HG02840 (cell line): ENCODE results near the gene TM9SF2.
A peak's percentile ranks its signal among the peaks of the same experiment; 100 is the strongest.

Source experiments
- ATAC-seq: cut with Tn5 transposase; IDR thresholded peaks from one replicate; pipeline ENCODE4 v1.9.1; 2021; ENCODE audit warnings: mild to moderate bottlenecking, moderate library complexity, moderate number of reproducible peaks; ENCODE audit not compliant: unreplicated experiment, low FRiP score

Gene TM9SF2

DNA sequence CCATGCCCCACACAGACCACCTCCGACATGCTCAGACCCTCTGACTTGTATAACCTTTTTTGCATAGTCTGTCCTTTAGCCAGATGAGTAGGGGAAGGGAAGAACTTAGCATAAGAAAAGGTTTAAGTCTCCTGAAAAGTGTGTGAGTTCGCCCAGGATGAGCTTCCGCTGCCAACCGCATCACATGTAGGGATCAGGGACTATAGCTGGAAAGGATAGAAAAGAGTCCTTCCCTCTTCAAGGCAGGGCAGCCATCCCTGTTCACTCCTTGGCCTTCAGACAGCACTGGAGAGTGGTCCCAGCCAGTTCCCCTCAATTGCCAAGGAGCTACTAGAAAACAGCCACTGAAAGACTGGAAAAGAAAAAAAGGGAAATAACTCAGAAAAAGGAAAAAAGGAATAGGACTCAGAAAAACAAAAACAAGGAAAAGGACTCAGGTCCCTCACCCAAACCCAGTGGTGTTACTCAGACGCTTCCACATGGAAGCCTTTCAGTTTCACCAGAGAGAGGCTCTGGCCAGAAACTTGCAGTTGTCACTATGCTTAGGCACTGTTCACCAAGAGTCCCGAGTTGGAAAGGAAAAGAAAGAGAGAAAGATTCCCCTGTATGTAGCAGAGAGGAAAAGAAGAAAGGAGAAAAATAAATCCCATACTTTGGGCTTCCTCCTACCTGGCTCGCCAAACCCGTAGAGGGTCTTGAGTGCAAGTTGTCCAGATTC is 5.6 kb upstream of the TM9SF2 start:
- ATAC-seq: no peak

DNA sequence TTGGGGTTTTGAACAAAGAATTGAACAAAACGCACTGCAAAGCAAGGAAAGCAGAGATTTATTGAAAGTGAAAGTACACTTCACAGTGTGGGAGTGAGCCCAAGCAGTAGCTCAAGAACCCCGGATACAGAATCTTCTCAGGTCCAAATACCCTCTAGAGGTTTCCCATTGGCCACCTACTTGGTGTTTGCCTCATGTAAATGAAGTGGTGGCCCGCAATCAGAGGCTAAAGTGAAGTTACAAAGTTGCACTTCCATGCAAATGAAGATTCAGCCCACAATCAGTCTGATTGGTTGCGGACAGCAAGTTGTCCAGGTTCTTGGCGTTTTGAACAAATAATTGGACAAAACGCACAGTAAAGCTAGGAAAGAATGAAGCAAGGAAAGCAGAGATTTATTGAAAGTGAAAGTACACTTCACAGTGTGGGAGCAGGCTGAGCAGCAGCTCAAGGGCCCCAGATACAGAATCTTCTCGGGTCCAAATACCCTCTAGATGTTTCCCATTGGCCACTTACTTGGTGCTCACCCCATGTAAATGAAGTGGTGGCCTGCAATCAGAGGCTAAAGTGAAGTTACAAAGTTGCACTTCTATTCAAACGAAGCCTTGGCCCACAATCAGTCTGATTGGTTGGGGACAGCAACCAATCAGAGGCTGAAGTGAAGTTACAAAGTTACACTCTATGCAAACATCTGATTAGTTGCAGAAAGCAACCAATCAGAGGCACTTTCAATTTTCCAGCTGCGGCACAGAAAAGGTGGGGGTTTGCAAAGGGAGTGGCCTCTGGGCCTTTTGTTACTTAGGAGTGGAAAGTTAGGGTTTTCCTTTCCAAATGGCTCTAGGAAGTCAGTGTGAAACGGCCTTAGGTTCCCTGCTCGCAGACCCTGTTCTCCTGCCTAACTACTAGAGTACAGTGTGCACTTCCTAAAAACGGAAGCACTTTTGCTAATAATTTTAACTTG is 4.8 kb upstream of the TM9SF2 start:
- peak; percentile 39 for ATAC-seq

DNA sequence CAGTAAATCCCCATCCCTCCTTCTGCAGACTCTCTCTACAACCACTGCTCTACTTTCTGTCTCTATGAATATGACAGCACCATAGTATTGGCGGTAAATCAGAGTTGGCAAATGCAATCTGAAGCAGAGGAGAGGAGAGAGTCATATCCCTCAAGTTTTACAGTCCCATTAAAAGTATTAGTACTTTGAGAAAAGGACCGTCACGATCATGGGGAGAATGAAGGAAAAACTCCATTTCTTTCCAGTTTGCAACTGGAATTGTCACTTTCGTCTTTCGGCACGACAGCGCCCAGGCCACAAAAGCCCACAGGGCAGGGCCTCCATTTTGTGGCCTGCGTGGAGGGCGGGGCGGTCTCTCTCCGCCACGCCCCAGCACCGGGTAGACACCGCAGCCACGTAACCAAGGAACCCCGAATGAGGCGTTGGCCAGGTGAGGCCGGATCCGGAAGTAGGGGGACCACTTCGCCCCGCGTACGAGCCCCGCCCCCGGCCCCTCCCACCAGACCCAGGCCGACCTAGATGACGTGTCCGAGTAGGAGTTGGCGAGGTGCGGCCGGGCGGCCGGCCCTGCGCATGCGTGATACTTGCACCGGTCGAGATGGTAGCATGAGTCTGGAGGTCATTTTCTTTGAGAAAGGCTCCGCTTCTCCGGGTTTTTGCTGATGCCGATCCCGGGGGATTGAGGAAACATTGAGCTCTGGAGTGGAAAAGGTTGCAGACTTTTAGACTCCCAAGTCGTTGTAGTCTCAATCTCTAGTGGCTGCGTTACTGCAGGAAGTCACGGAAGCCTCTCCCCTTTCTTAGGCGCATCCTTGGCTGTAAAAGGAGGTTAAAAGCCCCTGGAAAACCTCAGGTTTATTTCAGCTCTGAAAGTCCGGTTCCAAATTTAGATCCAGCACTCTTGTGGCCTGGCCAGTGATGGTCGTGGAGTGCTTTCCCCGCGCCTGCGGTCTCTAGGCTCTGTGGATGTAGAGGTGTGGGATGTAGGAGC is 2.8 kb upstream of the TM9SF2 start:
- peak; percentile 46 for ATAC-seq

DNA sequence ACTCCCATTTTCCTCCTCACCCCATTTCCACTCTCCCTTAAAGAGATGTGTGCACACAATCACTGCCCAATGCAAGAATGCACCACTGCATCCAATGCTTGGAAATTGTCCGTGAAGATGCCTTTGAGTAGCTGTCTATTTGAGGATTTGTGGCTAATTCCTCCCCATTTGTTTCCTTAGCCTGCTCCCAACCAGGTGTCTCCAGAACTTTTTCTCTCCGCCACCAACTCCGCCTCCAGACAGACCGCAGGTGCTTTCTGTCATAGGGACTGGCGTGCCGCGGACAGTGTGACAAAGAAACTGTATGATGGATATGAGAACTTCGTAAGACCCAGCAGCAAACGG is 461 bp upstream of the TM9SF2 start:
- ATAC-seq: peak; percentile 5

DNA sequence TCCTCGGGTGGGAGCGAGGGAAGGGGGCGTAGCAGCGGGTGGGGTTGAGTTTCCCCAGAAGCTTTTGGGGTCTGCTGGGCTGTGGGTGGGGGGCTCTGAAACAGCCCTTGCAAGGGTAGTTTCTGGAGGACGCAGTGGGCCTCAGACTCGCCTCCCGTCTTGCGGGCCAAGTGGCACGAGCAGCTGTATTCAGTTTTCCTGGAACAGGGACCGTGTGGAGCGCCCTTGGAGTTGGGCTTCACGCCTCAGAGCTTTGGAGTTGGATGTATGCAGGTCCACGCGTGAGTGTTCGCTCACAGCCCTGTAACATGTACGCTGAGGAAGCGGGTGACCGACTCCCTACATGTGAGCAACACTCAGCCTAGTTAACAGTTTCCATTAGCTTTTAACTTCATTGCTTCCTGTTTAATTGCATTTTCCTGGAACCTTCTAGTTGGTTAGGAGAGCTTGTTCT is 603 bp downstream of the TM9SF2 start:
- no peak for ATAC-seq

DNA sequence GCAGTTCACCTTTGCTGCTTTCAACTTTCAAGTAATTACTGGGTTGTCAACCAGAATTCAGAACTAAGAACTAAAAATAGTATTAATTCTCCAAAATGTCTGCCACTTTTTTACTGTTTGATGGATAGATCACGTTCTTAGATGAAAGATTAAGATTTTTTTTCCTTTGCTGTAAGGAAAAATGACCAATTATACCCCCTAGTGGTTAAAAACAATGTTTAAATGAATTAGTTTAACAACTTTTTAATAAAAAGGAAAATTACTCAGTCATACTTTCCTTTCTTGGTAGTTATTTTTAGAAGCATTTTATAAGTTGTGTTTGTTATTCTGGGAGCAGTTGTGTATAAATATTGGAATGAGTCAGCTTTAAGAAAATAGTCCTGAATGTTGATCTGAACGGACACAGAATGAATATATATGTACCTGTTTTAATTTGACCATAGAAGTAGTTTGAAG is 4.6 kb downstream of the TM9SF2 start:
- ATAC-seq: no peak

DNA sequence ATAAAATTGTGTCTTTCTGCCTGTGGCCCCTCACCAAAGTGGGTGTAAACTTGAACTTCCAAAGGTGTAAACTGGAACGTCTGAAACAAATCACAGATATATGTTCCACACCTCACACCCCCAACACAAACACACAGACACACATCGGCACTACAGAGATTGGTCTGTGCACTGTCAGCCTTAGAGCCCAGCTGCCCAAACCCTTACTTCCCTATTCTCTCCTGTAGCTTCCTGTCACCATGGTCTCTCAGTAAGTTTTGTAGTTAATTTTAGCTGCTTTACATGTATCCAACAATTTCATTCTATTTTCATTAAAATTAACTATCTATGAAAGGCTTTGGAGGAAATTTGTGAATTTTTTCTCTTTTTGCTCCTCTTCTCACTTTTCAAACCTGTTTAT is 5.4 kb downstream of the TM9SF2 start:
- ATAC-seq: peak; percentile 74

DNA sequence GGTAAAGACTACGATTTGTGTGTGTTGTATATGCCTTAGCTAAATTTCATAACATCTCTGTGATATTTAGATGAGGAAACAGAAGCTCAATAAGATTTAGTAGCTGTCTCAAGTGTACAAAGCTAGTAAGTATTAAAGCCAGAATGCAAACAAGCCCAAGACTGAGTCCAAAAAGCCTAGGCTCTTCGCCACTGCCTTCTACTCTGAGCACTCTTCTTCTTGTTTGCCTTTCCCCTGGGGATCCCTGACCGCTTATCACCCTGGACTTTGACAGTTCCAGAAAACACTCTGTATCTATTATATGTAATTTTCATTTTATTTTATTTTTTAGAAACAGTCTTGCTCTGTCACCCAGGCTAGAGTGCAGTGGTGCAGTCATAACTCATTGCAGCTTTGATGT is 5.8 kb downstream of the TM9SF2 start:
- ATAC-seq: no peak

DNA sequence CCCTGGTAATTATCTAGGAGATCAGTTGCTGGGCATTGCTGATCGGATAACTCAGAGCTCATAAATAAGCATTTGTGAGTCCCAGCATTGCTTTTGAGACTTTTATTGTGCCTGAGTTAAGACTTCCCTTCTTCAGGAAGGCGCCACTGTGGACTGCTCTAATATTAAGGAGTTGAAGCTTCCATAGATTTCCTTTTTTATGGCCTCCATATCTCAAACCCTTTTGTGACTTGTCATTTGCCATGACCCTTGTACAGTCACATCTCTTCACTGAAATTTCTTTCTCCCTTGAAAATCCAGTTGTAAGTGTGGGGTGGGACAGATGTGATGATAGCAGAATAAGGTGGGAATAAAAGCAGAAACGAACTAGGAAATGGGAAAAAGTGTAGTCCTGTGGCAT is 6.3 kb downstream of the TM9SF2 start:
- no peak for ATAC-seq

DNA sequence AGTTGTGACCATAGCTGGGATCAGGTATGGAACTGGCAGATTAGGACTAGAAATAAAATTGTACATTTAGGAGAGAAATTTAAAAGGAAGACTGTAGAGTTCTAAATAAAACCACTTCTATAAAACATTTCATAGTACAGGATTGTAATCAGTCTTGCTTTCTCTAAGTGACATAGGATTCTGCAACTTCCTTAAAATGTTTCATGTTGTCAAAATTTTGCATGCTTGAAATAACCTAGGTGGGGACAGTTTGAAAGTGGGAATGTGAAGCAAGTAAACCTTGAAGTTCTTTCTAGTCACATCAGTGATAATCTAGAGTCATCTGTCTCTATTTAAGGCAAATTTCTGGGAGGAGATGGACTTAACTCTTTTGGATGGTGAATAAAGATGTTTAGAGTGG is 6.7 kb downstream of the TM9SF2 start:
- ATAC-seq: no peak

DNA sequence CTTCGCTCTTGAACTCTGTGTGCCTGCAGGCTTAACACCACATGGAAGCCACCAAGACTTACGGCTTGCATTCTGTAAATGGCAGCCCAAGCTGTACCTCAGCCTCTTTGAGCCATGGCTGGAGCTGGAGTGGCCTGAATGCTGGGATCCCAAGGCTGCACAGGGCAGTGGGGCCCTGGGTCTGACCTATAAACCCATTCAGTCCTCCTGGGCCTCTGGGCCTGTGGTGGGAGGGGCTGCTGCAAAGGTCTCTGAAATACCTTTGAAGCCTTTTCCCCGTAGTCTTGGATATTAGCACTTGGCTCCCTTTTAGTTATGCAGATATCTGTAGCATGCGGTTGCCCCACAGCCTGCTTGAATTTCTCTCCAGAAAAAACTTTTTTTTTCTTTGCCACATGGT is 8.2 kb downstream of the TM9SF2 start:
- no peak for ATAC-seq

DNA sequence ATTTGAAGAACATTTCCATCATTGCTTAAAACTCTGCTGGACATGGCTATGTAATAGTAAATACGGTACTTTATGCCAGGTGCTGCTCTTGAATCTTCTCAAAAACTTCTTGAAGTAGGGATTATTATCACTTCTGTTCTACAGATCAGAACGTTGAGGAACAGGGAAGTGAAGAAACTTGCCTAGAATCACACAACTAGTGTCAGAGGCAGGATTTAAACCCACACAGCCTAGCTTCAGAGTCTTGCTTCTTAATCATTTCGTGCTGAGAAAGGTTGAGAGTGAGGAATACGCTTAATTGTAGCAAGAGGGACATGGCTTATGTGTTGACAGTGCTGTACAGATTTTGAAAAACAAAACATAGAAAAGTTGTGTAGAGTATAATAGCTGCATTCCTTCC is 13.5 kb downstream of the TM9SF2 start:
- no peak for ATAC-seq

DNA sequence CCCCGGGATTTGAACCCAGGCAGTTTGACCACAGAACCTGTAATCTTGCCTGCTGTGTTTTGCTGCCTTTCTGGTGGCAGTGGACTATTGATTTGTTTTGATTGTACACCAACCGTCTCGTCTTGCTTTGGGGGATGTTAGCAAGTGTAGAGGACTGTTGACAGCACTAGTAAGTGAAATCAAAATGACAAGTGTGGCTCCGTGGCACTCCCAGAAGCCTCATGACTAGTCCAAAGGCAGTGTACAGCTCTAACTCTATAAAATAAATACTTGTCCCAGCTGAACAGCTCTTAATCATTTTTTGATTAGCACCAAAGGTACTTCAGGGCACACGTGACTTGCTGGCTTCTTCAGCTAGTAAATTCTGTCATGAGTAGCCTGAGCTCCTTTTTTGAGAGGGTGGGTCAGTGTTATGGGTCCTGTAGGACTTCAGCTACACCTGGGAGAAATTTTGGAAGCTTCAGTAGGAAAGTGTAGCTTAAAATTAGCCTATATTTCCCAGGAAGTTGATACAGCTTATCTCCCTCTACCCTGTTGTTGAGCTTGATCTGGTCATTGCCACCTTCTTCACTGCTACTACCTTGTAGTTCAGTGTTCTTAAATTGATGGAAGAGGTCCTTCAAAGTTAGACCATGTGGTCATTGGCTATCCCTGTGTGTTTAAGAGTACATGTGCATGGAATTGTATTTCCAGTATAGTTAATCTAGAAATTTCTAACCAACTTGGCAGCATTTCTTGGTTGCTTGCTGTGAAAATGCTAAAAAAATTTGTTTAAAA is 15.1 kb downstream of the TM9SF2 start:
- no peak for ATAC-seq

DNA sequence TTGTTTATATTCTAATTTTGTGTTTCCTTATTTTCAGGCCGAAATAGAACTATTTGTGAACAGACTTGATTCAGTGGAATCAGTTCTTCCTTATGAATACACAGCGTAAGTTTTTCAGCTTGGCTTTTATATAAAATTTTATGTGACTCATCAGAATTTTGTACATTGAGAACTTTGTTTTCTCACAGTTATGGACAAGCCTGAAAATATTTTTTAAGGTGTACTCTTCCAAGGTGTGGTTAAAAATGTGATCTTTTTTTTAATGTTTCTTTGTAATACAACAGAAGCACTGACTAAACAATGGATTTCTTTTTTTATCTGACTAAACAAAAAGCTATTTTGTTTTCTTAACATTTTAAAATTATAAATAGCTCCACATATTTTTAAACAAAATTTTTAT is 16.3 kb downstream of the TM9SF2 start:
- no peak for ATAC-seq

DNA sequence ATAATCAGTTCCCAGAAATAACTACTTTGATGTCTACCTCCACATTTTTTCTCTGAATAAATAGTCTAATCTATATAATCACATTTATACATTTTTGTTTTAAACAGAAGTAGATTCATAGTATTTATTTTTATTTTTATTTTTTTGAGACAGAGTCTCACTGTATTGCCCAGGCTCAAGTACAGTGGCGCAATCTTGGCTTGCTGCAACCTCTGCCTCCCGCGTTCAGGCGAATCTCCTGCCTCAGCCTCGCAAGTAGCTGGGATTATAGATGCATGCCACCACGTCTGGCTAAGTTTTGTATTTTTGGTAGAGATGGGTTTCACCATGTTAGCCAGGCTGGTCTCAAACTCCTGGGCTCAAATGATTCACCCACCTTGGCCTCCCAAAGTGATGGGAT is 16.7 kb downstream of the TM9SF2 start:
- ATAC-seq: no peak

DNA sequence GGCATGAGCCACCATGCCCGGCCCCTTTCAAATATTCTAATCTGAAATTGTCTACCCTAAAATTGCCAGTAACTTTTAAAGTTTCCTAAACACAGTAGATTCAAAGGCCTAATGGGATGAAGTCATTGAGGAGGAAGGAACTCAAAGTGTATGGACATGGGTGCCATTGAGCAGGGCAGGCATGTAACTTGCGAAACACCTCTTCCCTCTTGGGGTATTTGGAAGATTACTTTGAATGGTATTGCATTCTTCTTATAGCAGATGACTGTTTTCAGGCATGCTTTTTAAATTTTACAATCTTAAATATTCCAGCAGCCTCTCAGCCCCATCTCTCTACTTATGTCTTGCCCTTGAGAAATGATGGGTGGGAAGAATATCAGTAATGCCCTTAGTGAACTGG is 21.0 kb downstream of the TM9SF2 start:
- ATAC-seq: no peak

DNA sequence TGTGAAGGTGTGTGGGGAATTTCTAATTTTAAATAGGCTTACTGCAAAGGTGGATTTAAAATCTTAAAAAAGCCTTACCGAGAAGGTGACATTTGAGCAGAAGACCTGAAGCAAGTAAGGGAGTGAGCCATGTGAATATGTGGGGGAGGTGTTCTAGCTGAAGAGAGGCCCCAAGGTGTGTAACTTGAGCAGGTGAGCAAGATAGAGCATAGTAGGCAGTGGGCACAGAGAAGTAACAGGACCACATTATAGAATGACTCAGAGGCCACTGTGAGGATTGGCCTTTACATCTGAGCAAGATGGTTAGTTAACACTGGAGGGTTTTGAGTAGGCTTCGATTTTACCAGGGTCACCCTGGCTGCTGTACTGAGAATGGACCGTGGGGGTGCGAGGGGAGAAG is 22.6 kb downstream of the TM9SF2 start:
- ATAC-seq: no peak

DNA sequence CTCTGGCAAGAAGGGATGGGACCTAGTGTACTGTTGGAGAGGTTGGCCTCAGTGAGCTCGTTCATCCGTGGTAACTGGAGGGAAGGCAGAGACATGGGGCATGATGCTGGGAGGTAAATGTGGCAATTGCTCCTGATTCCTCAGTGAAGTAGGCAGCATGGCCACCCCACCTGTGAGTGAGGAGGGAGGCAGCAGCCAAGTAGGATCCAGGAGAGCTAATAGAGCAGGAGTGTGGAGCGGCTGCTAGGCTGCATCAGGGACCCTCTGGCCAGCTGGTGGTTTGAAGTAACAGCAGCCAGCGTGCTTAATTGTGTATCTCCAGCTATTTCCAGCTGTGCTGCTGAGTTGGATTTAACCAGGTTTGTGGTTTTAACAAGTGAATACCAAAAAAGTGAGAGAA is 24.7 kb downstream of the TM9SF2 start:
- no peak for ATAC-seq

DNA sequence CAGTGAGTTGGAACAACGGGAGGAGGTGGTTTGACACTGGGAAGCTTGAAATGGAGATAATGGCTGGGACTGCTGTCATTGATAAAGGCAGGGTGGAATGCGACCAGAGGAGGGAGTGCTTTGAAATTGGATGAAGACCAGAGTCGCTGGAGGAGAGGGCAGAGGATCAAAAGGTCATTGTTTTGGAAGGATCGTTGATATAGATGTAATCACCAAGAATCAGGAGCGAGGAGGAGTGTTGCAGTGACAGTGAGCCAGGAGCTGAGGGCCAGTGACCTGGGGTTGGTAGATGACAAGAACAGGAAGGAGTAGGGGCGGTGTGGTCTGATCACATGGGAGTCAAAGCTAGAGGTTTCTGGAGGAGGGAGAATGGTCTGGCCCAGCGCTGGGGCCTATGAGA is 25.3 kb downstream of the TM9SF2 start:
- ATAC-seq: no peak

DNA sequence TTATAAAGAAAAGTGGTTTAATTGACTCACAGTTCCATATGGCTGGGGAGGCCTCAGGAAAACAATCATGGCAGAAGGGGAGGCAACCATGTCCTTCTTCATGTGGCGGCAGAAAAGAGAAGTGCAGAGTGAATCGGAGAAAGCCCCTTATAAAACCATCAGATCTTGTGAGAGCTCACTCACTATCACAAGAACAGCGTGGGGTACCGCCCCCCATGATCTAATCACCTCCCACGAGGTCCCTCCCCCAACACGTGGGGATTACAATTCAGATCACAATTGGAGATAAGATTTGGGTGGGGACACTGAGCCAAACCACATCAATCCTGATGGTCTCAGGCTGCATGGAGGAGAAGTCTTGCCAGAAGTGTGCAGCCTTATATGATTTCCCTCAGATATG is 26.0 kb downstream of the TM9SF2 start:
- ATAC-seq: no peak
